ACHN (cell line): ENCODE measurements around the gene LRPPRC.
A peak's percentile ranks its signal among the peaks of the same experiment; 100 is the strongest.

Experiments used
- DNase-seq: peaks from one replicate; pipeline ENCODE4 v3.0.0-alpha.2; 2015
- in situ Hi-C: cut with HindIII; loops from 2 replicates; pipeline ENCODE4 v1.10.0; 2017; ENCODE audit warnings: low sequenced_read_pairs, low pct_ligation_motif_present, low pct_unique_long_range_greater_than_20kb

LRPPRC gene

GRCh38 chr2:43986600-43986999, 9.2 kb downstream of the LRPPRC start:
- in situ Hi-C loops: no loop called here

GRCh38 chr2:43985359-43985758, 10.4 kb downstream of the LRPPRC start:
- DNase-seq: peak; percentile 11

More at GRCh38 chr2:43986600-43986999, 9.2 kb downstream of the LRPPRC start:
- DNase-seq: no peak

GRCh38 chr2:43984533-43984932, 11.3 kb downstream of the LRPPRC start:
- no peak for DNase-seq
- in situ Hi-C loops: no loop called here

More at GRCh38 chr2:43985359-43985758, 10.4 kb downstream of the LRPPRC start:
- in situ Hi-C loops: no loop called here

- DNase-seq: no peak
- in situ Hi-C loops: no loop called here
These were observed 14.9 kb downstream of the LRPPRC start for GRCh38 chr2:43980902-43981301.

- in situ Hi-C loops: no loop called here
- no peak for DNase-seq
These were observed 18.0 kb downstream of the LRPPRC start for GRCh38 chr2:43977677-43978375.

GRCh38 chr2:43960921-43961320, 34.9 kb downstream of the LRPPRC start:
- DNase-seq: no peak
- in situ Hi-C loops: no loop called here

- in situ Hi-C loops: no loop called here
- no peak for DNase-seq
These were observed 37.2 kb downstream of the LRPPRC start for GRCh38 chr2:43958397-43959275.

GRCh38 chr2:43950383-43951008, 45.3 kb downstream of the LRPPRC start:
- DNase-seq: peak; percentile 63
- in situ Hi-C loops: no loop called here

- DNase-seq: peak; percentile 71
- in situ Hi-C loops: no loop called here
These were observed 47.4 kb downstream of the LRPPRC start for GRCh38 chr2:43948370-43948769.

- in situ Hi-C loops: no loop called here
- no peak for DNase-seq
These were observed 49.1 kb downstream of the LRPPRC start for GRCh38 chr2:43946685-43947084.

- no peak for DNase-seq
- in situ Hi-C loops: no loop called here
These were observed 50.4 kb downstream of the LRPPRC start for GRCh38 chr2:43945439-43945838.

GRCh38 chr2:43944915-43945314, 50.9 kb downstream of the LRPPRC start:
- in situ Hi-C loops: no loop called here
- DNase-seq: no peak

- no peak for DNase-seq
- in situ Hi-C loops: no loop called here
These were observed 51.9 kb downstream of the LRPPRC start for GRCh38 chr2:43943809-43944452.

GRCh38 chr2:43943323-43943722, 52.5 kb downstream of the LRPPRC start:
- in situ Hi-C loops: no loop called here
- no peak for DNase-seq

- no peak for DNase-seq
- in situ Hi-C loops: no loop called here
These were observed 52.9 kb downstream of the LRPPRC start for GRCh38 chr2:43942881-43943280.

- in situ Hi-C loops: no loop called here
- DNase-seq: no peak
These were observed 53.8 kb downstream of the LRPPRC start for GRCh38 chr2:43941966-43942365.

GRCh38 chr2:43941359-43941758, 54.4 kb downstream of the LRPPRC start:
- no peak for DNase-seq
- in situ Hi-C loops: no loop called here

GRCh38 chr2:43939695-43940256, 56.0 kb downstream of the LRPPRC start:
- no peak for DNase-seq

More at GRCh38 chr2:43939695-43940256, 56.0 kb downstream of the LRPPRC start:
- in situ Hi-C loops: no loop called here
